ENCODE data around the gene ZBED3.
A peak's percentile ranks its signal among the peaks of the same experiment; 100 is the strongest.

The ZBED3 gene

DNA sequence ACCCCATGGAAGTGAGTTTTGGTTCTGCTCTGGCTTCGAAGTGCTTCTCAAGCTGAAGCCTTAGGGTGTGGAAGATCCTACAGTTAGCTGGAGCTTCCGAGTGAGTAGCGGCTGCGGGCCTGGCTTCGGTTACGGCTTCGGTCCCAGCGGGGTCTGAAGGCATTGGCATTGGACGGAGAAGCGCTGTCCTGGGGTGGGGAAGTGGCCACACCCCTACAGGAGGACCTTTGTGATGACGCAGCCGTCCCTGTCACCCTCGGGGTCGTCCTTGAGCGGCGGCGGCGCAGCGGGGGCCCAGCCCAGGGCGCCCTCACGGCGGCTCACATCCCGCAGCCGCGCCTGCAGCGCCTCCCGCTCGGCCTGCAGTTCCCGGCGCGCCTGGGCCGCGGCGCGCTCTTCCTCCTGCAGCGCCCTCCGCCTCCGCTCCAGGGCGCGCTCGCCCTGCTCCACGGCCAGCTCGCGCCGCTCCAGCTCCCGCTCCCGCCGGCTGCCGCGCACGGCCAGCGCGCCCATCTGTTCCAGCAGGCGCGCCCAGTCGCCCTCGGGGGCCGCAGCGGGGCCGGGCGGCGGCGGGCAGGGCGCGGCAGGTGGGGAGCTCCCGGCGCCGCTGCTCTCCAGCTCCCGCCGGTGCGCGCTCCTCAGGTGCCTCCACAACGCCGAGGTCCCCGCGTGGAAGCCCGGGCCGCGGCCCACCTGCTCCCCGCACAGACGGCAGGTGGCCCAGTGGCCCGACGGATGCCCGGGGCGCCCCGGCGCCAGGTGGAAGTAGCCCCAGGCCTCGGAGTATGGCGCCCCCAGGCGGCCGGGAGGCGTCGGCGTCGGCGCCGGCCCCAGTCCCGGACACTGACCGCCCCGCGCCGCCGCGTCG, 9.9 kb downstream of the ZBED3 start:
- H3K4me1 ChIP-seq (ENCODE audit: control insufficient read depth, insufficient read depth, low read length), result peaks cover 10% of the 10 kb centered on the region
- peak overlapping the region; percentile 75 for H3K4me3 ChIP-seq (ENCODE audit: low read length)
- H3K36me3 ChIP-seq (ENCODE audit: control insufficient read depth, insufficient read depth, low read length, severe bottlenecking), result no peaks in the 10 kb centered on the region
- peak; percentile 68 for DNase-seq (ENCODE audit: low read depth)
- no peaks in the 10 kb centered on the region for H3K9me3 ChIP-seq (ENCODE audit: control insufficient read depth, low read length)
- H3K9ac ChIP-seq (ENCODE audit: low read length), result peak overlapping the region; percentile 69
- no peaks in the 10 kb centered on the region for H3K27me3 ChIP-seq (replicated peaks; ENCODE audit: control insufficient read depth, insufficient read depth, low read length)

- Histone ChIP-seq H3K27me3 (replicated peaks; ENCODE audit: control insufficient read depth, insufficient read depth, low read length) (no peaks in the 10 kb centered on the region), H3K9ac (ENCODE audit: low read length) (no peak overlapping the region), H3K9me3 (ENCODE audit: control insufficient read depth, low read length) (no peaks in the 10 kb centered on the region), H3K4me3 (ENCODE audit: low read length) (no peak overlapping the region), H3K36me3 (ENCODE audit: control insufficient read depth, insufficient read depth, low read length, severe bottlenecking) (no peaks in the 10 kb centered on the region), H3K4me1 (ENCODE audit: control insufficient read depth, insufficient read depth, low read length) (peaks cover 10% of the 10 kb centered on the region)
- DNase-seq (ENCODE audit: low read depth), result no peak
These were observed 12.3 kb downstream of the ZBED3 start for GRCh38 chr5:77074745-77075144.

GRCh38 chr5:77073667-77074066, 13.4 kb downstream of the ZBED3 start:
- Histone ChIP-seq H3K36me3 (ENCODE audit: control insufficient read depth, insufficient read depth, low read length, severe bottlenecking) (no peaks in the 10 kb centered on the region), H3K9ac (ENCODE audit: low read length) (no peak overlapping the region), H3K4me3 (ENCODE audit: low read length) (no peak overlapping the region), H3K4me1 (ENCODE audit: control insufficient read depth, insufficient read depth, low read length) (peaks cover 10% of the 10 kb centered on the region), H3K9me3 (ENCODE audit: control insufficient read depth, low read length) (no peaks in the 10 kb centered on the region), H3K27me3 (replicated peaks; ENCODE audit: control insufficient read depth, insufficient read depth, low read length) (no peaks in the 10 kb centered on the region)
- no peak for DNase-seq (ENCODE audit: low read depth)

- peak; percentile 84 for DNase-seq (ENCODE audit: low read depth)
- no peak overlapping the region for H3K9ac ChIP-seq (ENCODE audit: low read length)
- H3K27me3 ChIP-seq (replicated peaks; ENCODE audit: control insufficient read depth, insufficient read depth, low read length), result no peaks in the 10 kb centered on the region
- peaks cover 34% of the 10 kb centered on the region for H3K36me3 ChIP-seq (ENCODE audit: control insufficient read depth, insufficient read depth, low read length, severe bottlenecking)
- no peak overlapping the region for H3K4me3 ChIP-seq (ENCODE audit: low read length)
- H3K9me3 ChIP-seq (ENCODE audit: control insufficient read depth, low read length), result no peaks in the 10 kb centered on the region
- H3K4me1 ChIP-seq (ENCODE audit: control insufficient read depth, insufficient read depth, low read length), result peaks cover 20% of the 10 kb centered on the region
These were observed 20.2 kb downstream of the ZBED3 start for GRCh38 chr5:77066823-77067442.

- Histone ChIP-seq H3K27me3 (replicated peaks; ENCODE audit: control insufficient read depth, insufficient read depth, low read length) (no peaks in the 10 kb centered on the region), H3K4me3 (ENCODE audit: low read length) (no peak overlapping the region), H3K36me3 (ENCODE audit: control insufficient read depth, insufficient read depth, low read length, severe bottlenecking) (peaks cover 42% of the 10 kb centered on the region), H3K9ac (ENCODE audit: low read length) (no peak overlapping the region), H3K4me1 (ENCODE audit: control insufficient read depth, insufficient read depth, low read length) (peaks cover 20% of the 10 kb centered on the region), H3K9me3 (ENCODE audit: control insufficient read depth, low read length) (no peaks in the 10 kb centered on the region)
- peak; percentile 15 for DNase-seq (ENCODE audit: low read depth)
These were observed 20.9 kb downstream of the ZBED3 start for GRCh38 chr5:77066184-77066583.

- H3K4me1 ChIP-seq (ENCODE audit: control insufficient read depth, insufficient read depth, low read length), result peaks cover 20% of the 10 kb centered on the region
- H3K36me3 ChIP-seq (ENCODE audit: control insufficient read depth, insufficient read depth, low read length, severe bottlenecking), result peaks cover 51% of the 10 kb centered on the region
- no peaks in the 10 kb centered on the region for H3K27me3 ChIP-seq (replicated peaks; ENCODE audit: control insufficient read depth, insufficient read depth, low read length)
- H3K9me3 ChIP-seq (ENCODE audit: control insufficient read depth, low read length), result no peaks in the 10 kb centered on the region
- H3K9ac ChIP-seq (ENCODE audit: low read length), result no peak overlapping the region
- no peak for DNase-seq (ENCODE audit: low read depth)
- H3K4me3 ChIP-seq (ENCODE audit: low read length), result no peak overlapping the region
These were observed 21.8 kb downstream of the ZBED3 start for GRCh38 chr5:77065256-77065655.

DNA sequence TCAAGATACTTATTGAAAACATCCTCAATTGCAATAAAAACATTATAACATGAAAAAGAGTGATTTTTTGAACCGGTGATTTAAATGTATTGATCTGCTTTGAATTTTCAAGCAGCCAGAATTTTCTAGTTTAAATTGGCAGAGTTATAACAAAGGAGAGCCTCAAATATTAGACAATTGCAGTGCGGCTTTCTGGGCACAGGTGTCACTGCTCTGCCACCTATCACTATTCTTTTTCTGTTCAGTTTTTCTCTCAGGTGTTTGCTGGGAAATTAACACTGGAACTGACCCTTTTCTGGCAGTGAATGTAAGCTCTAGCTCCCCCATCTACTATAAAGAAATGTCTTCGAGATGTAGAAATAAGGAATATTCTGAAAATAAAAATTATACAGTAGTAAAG, 23.0 kb downstream of the ZBED3 start:
- Histone ChIP-seq H3K4me1 (ENCODE audit: control insufficient read depth, insufficient read depth, low read length) (peaks cover 20% of the 10 kb centered on the region), H3K9me3 (ENCODE audit: control insufficient read depth, low read length) (no peaks in the 10 kb centered on the region), H3K4me3 (ENCODE audit: low read length) (no peak overlapping the region), H3K36me3 (ENCODE audit: control insufficient read depth, insufficient read depth, low read length, severe bottlenecking) (peaks cover 63% of the 10 kb centered on the region), H3K27me3 (replicated peaks; ENCODE audit: control insufficient read depth, insufficient read depth, low read length) (no peaks in the 10 kb centered on the region), H3K9ac (ENCODE audit: low read length) (no peak overlapping the region)
- DNase-seq (ENCODE audit: low read depth), result no peak

GRCh38 chr5:77046416-77047073, 40.5 kb downstream of the ZBED3 start:
- Histone ChIP-seq H3K36me3 (ENCODE audit: control insufficient read depth, insufficient read depth, low read length, severe bottlenecking) (peaks cover 61% of the 10 kb centered on the region), H3K4me3 (ENCODE audit: low read length) (no peak overlapping the region), H3K9ac (ENCODE audit: low read length) (no peak overlapping the region), H3K4me1 (ENCODE audit: control insufficient read depth, insufficient read depth, low read length) (no peaks in the 10 kb centered on the region), H3K9me3 (ENCODE audit: control insufficient read depth, low read length) (no peaks in the 10 kb centered on the region), H3K27me3 (replicated peaks; ENCODE audit: control insufficient read depth, insufficient read depth, low read length) (no peaks in the 10 kb centered on the region)
- DNase-seq (ENCODE audit: low read depth), result no peak

DNA sequence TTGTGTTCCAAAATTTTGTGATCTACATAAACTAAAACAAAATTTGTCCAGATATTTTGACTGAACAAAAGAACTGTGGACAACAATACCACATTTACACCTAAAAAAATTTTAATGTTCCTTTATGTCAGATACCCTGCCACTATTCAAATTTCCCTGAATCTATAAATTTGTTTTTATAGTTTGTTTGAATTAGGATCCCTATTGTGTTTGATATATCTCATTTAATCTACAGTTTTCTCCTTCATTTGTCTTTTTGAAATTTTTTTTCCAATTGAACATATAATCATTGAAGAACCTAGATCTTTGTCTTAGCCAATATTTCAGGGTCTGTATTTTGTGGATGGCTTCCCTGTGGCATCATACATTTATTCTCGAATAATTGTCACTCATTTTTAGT, 51.1 kb downstream of the ZBED3 start:
- Histone ChIP-seq H3K9ac (ENCODE audit: low read length) (no peak overlapping the region), H3K9me3 (ENCODE audit: control insufficient read depth, low read length) (no peaks in the 10 kb centered on the region), H3K36me3 (ENCODE audit: control insufficient read depth, insufficient read depth, low read length, severe bottlenecking) (peaks cover 50% of the 10 kb centered on the region), H3K4me3 (ENCODE audit: low read length) (no peak overlapping the region), H3K27me3 (replicated peaks; ENCODE audit: control insufficient read depth, insufficient read depth, low read length) (no peaks in the 10 kb centered on the region), H3K4me1 (ENCODE audit: control insufficient read depth, insufficient read depth, low read length) (peaks cover 14% of the 10 kb centered on the region)
- no peak for DNase-seq (ENCODE audit: low read depth)

GRCh38 chr5:77033338-77033737, 53.7 kb downstream of the ZBED3 start:
- Histone ChIP-seq H3K36me3 (ENCODE audit: control insufficient read depth, insufficient read depth, low read length, severe bottlenecking) (peaks cover 33% of the 10 kb centered on the region), H3K4me3 (ENCODE audit: low read length) (no peak overlapping the region), H3K9ac (ENCODE audit: low read length) (no peak overlapping the region), H3K4me1 (ENCODE audit: control insufficient read depth, insufficient read depth, low read length) (peaks cover 19% of the 10 kb centered on the region), H3K9me3 (ENCODE audit: control insufficient read depth, low read length) (no peaks in the 10 kb centered on the region), H3K27me3 (replicated peaks; ENCODE audit: control insufficient read depth, insufficient read depth, low read length) (no peaks in the 10 kb centered on the region)
- no peak for DNase-seq (ENCODE audit: low read depth)

DNA sequence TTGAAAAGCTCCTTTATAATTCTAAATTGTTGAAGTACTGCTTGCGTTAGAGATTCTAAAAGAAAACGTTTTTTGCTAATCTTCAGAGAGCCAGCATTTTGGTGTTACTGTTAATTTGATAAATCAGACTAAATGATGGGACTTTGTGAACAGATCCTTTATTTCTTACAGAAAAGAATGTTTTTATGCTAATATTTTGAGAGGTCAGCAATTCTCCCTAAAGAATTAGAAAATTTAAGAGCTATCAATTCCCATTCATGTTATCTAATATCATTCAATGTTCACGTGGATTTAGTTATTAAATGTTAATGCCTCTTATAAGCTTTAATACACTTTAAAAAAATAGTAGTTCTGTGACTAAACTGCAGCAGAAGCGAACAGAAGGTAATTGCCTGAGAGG, 54.5 kb downstream of the ZBED3 start:
- Histone ChIP-seq H3K27me3 (replicated peaks; ENCODE audit: control insufficient read depth, insufficient read depth, low read length) (no peaks in the 10 kb centered on the region), H3K9ac (ENCODE audit: low read length) (no peak overlapping the region), H3K4me3 (ENCODE audit: low read length) (no peak overlapping the region), H3K36me3 (ENCODE audit: control insufficient read depth, insufficient read depth, low read length, severe bottlenecking) (peaks cover 27% of the 10 kb centered on the region), H3K4me1 (ENCODE audit: control insufficient read depth, insufficient read depth, low read length) (peaks cover 19% of the 10 kb centered on the region), H3K9me3 (ENCODE audit: control insufficient read depth, low read length) (no peaks in the 10 kb centered on the region)
- DNase-seq (ENCODE audit: low read depth), result no peak

Measured in adipocyte (in vitro differentiated cells).